HL-60 (cell line): ENCODE results near the gene SNX30.

Experiments
- GABPA ChIP-seq: IDR thresholded peaks from 2 replicates; pipeline ENCODE4 v1.6.1; 2012; ENCODE audit warnings: low read depth
- POLR2AphosphoS5 ChIP-seq: IDR thresholded peaks from 2 replicates; pipeline ENCODE4 v1.6.1; 2012; ENCODE audit warnings: low read depth
- SPI1 ChIP-seq: IDR thresholded peaks from 2 replicates; pipeline ENCODE4 v1.6.1; 2012; ENCODE audit warnings: low read depth, mild to moderate bottlenecking, borderline replicate concordance
- TF ChIP-seq, protein P1 (sequence below): IDR thresholded peaks from one replicate; pipeline ENCODE4 v1.5.1; 2011; ENCODE audit warnings: low read length, control low read depth, inconsistent platforms; ENCODE audit not compliant: insufficient read depth

DNA sequence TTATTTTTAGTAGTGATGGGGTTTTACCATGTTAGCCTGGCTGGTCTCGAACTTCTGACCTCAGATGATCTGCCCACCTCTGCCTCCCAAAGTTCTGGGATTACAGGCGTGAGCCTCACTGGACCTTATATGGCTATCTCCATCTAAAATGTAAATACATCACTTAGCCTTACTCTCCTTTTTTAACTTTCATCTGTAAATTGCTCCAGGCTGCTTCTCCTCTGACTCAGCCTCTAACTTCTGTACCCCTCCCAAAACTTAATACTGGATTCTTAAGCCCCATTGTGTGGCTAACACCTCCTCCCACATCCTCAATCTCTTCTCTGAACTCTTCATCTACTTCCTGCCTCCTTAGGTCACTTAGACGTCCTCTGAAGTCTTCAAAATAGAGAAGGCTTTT lies 4.0 kb downstream of the SNX30 start:
- TF ChIP-seq, protein P1, sequence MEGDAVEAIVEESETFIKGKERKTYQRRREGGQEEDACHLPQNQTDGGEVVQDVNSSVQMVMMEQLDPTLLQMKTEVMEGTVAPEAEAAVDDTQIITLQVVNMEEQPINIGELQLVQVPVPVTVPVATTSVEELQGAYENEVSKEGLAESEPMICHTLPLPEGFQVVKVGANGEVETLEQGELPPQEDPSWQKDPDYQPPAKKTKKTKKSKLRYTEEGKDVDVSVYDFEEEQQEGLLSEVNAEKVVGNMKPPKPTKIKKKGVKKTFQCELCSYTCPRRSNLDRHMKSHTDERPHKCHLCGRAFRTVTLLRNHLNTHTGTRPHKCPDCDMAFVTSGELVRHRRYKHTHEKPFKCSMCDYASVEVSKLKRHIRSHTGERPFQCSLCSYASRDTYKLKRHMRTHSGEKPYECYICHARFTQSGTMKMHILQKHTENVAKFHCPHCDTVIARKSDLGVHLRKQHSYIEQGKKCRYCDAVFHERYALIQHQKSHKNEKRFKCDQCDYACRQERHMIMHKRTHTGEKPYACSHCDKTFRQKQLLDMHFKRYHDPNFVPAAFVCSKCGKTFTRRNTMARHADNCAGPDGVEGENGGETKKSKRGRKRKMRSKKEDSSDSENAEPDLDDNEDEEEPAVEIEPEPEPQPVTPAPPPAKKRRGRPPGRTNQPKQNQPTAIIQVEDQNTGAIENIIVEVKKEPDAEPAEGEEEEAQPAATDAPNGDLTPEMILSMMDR = no peak
- TF ChIP-seq POLR2AphosphoS5 = no peak
- TF ChIP-seq GABPA = no peak
- no peak for TF ChIP-seq SPI1
